ENCODE data around the gene IGFBPL1. TPM values are rescaled to one million over a fixed set of nuclear protein-coding genes. Genes with fewer than 3 reads are reported as not detected.
A peak's percentile ranks its signal among the peaks of the same experiment; 100 is the strongest.

IGFBPL1 gene
- total and polyA plus RNA-seq, 10 of the 15 experiments (the other 5 are each of a cell fraction or from before 2014, with no cell fraction given) = 0.25 TPM; not detected in 9

GRCh38 chr9:38372762-38373619 is 51.3 kb downstream of the IGFBPL1 start (continued):
- TF ChIP-seq MYB (IDR thresholded peaks at IDR 0.05; ENCODE audit: borderline replicate concordance, low read depth, low read length) = no peak

- no peaks in the 10 kb centered on the region for H3K36me3 ChIP-seq (ENCODE audit: control insufficient read depth in 2 of 2, insufficient read depth in 2 of 2, low read length in 1 of 2)
- ATAC-seq = peak; percentile 96
- peak; percentile 94 for FAIRE-seq
- no peak overlapping the region for H3K4me2 ChIP-seq (ENCODE audit: control insufficient read depth, insufficient read depth)
- in situ Hi-C loops (cut with MboI) (loop anchor here (10.0 kb wide), 1 partner anchor 333 kb away; no protein-coding TSS in a partner anchor), intact Hi-C loops (cut with micrococcal nuclease; ENCODE audit: unreplicated experiment) (loop anchor here (1.0 to 2.0 kb wide), 3 partner anchors 29 to 301 kb away; no protein-coding TSS in a partner anchor)
- no peaks in the 10 kb centered on the region; a peak in 4 of 4 replicates for H3K27me3 ChIP-seq (replicated peaks in 1 of 2; ENCODE audit: control insufficient read depth in 2 of 2, insufficient read depth in 2 of 2, low read length in 1 of 2)
- DNase-seq (ENCODE audit: low read depth, low spot score) = peak; percentile 23
- WGBS (ENCODE audit: insufficient coverage, insufficient replicate concordance, low lambda C conversion rate, missing lambda C conversion rate) = 0% methylated on average over 2 of the region's 2 CpGs
- no peaks in the 10 kb centered on the region for H3K4me1 ChIP-seq (ENCODE audit: control insufficient read depth, insufficient read depth, low read length)
- no peak overlapping the region for H3K9ac ChIP-seq (ENCODE audit: control insufficient read depth, insufficient read depth, low read length)
- ChIA-PET SMC1A (ENCODE audit: uncharacterized antibody, unreplicated experiment) (interaction anchor here (1.3 to 1.9 kb wide), 3 partner anchors 21 to 61 kb away, joined by 4 to 9 read pairs (median 9); partner anchors contain the start of gene ALDH1B1), POLR2A (no interaction called here), RAD21 (ENCODE audit: unreplicated experiment) (interaction anchor here (1.1 to 1.9 kb wide), 3 partner anchors 19 to 29 kb away, joined by 4 to 17 read pairs (median 4); partner anchors contain the start of gene ALDH1B1), CTCF (interaction anchor here (0.9 to 2.6 kb wide), 9 partner anchors 11 to 458 kb away, joined by 3 to 13 read pairs (median 6); no protein-coding TSS in a partner anchor)
- BruUV-seq (replicated peaks) = no TSS peak
- no peak overlapping the region for H2AFZ ChIP-seq (ENCODE audit: control insufficient read depth, low read depth, low read length)
- no peak overlapping the region for H3K27ac ChIP-seq (ENCODE audit: control insufficient read depth, insufficient read depth)
- no peaks in the 10 kb centered on the region for H3K9me3 ChIP-seq (replicated peaks; ENCODE audit: control insufficient read depth, insufficient read depth, low read length)
- no peaks in the 10 kb centered on the region for H3K79me2 ChIP-seq (ENCODE audit: control insufficient read depth, insufficient read depth, low read length)
- H4K20me1 ChIP-seq (ENCODE audit: control insufficient read depth, insufficient read depth) = no peaks in the 10 kb centered on the region
- no peak overlapping the region for H3K4me3 ChIP-seq
- TF ChIP-seq, protein P1, sequence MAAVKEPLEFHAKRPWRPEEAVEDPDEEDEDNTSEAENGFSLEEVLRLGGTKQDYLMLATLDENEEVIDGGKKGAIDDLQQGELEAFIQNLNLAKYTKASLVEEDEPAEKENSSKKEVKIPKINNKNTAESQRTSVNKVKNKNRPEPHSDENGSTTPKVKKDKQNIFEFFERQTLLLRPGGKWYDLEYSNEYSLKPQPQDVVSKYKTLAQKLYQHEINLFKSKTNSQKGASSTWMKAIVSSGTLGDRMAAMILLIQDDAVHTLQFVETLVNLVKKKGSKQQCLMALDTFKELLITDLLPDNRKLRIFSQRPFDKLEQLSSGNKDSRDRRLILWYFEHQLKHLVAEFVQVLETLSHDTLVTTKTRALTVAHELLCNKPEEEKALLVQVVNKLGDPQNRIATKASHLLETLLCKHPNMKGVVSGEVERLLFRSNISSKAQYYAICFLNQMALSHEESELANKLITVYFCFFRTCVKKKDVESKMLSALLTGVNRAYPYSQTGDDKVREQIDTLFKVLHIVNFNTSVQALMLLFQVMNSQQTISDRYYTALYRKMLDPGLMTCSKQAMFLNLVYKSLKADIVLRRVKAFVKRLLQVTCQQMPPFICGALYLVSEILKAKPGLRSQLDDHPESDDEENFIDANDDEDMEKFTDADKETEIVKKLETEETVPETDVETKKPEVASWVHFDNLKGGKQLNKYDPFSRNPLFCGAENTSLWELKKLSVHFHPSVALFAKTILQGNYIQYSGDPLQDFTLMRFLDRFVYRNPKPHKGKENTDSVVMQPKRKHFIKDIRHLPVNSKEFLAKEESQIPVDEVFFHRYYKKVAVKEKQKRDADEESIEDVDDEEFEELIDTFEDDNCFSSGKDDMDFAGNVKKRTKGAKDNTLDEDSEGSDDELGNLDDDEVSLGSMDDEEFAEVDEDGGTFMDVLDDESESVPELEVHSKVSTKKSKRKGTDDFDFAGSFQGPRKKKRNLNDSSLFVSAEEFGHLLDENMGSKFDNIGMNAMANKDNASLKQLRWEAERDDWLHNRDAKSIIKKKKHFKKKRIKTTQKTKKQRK (IDR thresholded peaks at IDR 0.05; ENCODE audit: low read depth, low read length) = no peak
- no peak for TF ChIP-seq DPF2 (IDR thresholded peaks at IDR 0.05)
- TF ChIP-seq, protein P2, sequence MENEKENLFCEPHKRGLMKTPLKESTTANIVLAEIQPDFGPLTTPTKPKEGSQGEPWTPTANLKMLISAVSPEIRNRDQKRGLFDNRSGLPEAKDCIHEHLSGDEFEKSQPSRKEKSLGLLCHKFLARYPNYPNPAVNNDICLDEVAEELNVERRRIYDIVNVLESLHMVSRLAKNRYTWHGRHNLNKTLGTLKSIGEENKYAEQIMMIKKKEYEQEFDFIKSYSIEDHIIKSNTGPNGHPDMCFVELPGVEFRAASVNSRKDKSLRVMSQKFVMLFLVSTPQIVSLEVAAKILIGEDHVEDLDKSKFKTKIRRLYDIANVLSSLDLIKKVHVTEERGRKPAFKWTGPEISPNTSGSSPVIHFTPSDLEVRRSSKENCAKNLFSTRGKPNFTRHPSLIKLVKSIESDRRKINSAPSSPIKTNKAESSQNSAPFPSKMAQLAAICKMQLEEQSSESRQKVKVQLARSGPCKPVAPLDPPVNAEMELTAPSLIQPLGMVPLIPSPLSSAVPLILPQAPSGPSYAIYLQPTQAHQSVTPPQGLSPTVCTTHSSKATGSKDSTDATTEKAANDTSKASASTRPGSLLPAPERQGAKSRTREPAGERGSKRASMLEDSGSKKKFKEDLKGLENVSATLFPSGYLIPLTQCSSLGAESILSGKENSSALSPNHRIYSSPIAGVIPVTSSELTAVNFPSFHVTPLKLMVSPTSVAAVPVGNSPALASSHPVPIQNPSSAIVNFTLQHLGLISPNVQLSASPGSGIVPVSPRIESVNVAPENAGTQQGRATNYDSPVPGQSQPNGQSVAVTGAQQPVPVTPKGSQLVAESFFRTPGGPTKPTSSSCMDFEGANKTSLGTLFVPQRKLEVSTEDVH (IDR thresholded peaks at IDR 0.05; ENCODE audit: low read depth, partially characterized antibody) = no peak
- TF ChIP-seq EED (IDR thresholded peaks at IDR 0.05; ENCODE audit: low read depth) = no peak
- TF ChIP-seq POLR2A (IDR thresholded peaks at IDR 0.05; ENCODE audit: low read depth, low read length) = no peak
- no peak for TF ChIP-seq CHD2 (IDR thresholded peaks at IDR 0.05; ENCODE audit: borderline replicate concordance, low read depth, low read length)
- peak; percentile 49; the same call in 1 of the 2 replicates for TF ChIP-seq RAD51 (IDR thresholded peaks at IDR 0.05)
- TF ChIP-seq RBBP5 (conservative IDR thresholded peaks at IDR 0.05) = no peak
- no peak for TF ChIP-seq USF1 (IDR thresholded peaks at IDR 0.05; ENCODE audit: borderline replicate concordance, extremely low read length, insufficient read depth, low read depth, low read length)
- no peak for TF ChIP-seq LARP7 (IDR thresholded peaks at IDR 0.05)
- no peak for TF ChIP-seq NRF1 (conservative IDR thresholded peaks at IDR 0.05; ENCODE audit: low read depth, low read length)
- TF ChIP-seq SMC3 (IDR thresholded peaks at IDR 0.05; ENCODE audit: borderline replicate concordance, low read length) = peak; percentile 92
Observed at GRCh38 chr9:38371495-38371894, 52.8 kb downstream of the IGFBPL1 start.
